Left lung (tissue), 10 donors: ENCODE data around the gene CA14. TPM values are rescaled to one million over a fixed set of nuclear protein-coding genes. Genes with fewer than 3 reads are reported as not detected.

Experiments used
- ATAC-seq: fragments of 200-7000 bp; cut with Tn5 transposase; one replicate; pipeline ENCODE4 v1.9.1; 2020; ENCODE audit warnings: moderate library complexity
- DNase-seq, 4 donors: peaks; one replicate each; pipeline ENCODE4 v3.0.0-alpha.2; 2013 to 2020
- H3K27ac ChIP-seq, 2 donors: fragments of 200-600 bp; sonication (generic) in 1 of 2; one replicate each; pipeline versions ENCODE4 v1.5.0 to v1.8.0; 2020 to 2021
- H3K27me3 ChIP-seq, 2 donors: fragments of 200-600 bp; sonication (generic) in 1 of 2; one replicate each; pipeline versions ENCODE4 v1.5.0 to v1.8.0; 2020 to 2021
- H3K36me3 ChIP-seq, 2 donors: fragments of 200-600 bp; sonication (generic) in 1 of 2; one replicate each; pipeline versions ENCODE4 v1.5.0 to v1.8.0; 2020 to 2021
- H3K4me1 ChIP-seq, 2 donors: fragments of 200-600 bp; one replicate each; pipeline ENCODE4 v1.8.0; 2021
- H3K4me3 ChIP-seq, 2 donors: fragments of 200-600 bp; sonication (generic) in 1 of 2; one replicate each; pipeline versions ENCODE4 v1.5.0 to v1.8.0; 2020 to 2021; ENCODE audit warnings: mild to moderate bottlenecking in 1 of 2
- H3K9me3 ChIP-seq, 2 donors: fragments of 200-600 bp; sonication (generic) in 1 of 2; one replicate each; pipeline versions ENCODE4 v1.5.0 to v1.8.0; 2020 to 2021
- intact Hi-C, 2 donors: fragments of 100-400 bp; cut with DNase I; formaldehyde crosslinking; loops; one replicate each; pipeline versions ENCODE4 v1.11.2 to v1.14.2; 2022
- polyA plus RNA-seq, 6 donors: library from polyadenylated mRNA; unstranded; fragments of 120-200 nt; gene quantifications; one replicate each; pipeline ENCODE4 v1.2.1, GENCODE V29; 2013; ENCODE audit not compliant: insufficient read length in 6 of 6
- total RNA-seq, 2 donors: library from RNA; stranded (reverse); fragmentation: NEBNext Ultra II Directional; extraction: Animal tissue kit (Norgen Biotek cat#: 25700); gene quantifications; one replicate each; pipeline ENCODE4 v1.2.1, GENCODE V29; 2021
- TF ChIP-seq, protein P1 (sequence below), 2 donors: fragments of 200-600 bp; sonication (generic) in 1 of 2; IDR thresholded peaks; one replicate each; pipeline versions ENCODE4 v1.5.0 to v1.8.0; 2021; ENCODE audit warnings: antibody characterized with exemption in 2 of 2
- donor health status: DM: no; HTN: yes; CAD: no.
- donor health status: DM: no; HTN: no; CAD: no.

The CA14 gene
- total and polyA plus RNA-seq, 8 donors, result 0.18 to 5.7 (median 4.5) TPM

DNA sequence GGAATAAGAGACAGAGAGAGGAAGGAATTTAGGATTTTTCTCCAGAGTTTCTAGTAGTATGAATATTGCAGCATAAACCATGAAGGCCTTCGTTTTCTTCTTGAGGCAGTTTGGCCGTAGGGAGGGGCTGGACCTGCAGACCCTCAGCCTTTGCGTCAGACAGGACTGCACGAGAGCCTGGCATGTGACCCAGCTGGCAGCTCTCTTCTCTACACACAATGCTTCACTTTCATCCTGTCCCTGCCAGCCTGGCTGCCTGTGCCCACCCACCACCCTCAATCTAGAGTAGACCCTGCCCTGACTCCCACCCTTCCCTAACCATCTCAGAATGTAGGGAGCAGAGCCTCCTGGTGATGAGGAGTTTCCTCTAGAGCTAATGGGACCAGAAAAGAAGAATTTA, 1.6 kb downstream of the CA14 start:
- TF ChIP-seq, protein P1, sequence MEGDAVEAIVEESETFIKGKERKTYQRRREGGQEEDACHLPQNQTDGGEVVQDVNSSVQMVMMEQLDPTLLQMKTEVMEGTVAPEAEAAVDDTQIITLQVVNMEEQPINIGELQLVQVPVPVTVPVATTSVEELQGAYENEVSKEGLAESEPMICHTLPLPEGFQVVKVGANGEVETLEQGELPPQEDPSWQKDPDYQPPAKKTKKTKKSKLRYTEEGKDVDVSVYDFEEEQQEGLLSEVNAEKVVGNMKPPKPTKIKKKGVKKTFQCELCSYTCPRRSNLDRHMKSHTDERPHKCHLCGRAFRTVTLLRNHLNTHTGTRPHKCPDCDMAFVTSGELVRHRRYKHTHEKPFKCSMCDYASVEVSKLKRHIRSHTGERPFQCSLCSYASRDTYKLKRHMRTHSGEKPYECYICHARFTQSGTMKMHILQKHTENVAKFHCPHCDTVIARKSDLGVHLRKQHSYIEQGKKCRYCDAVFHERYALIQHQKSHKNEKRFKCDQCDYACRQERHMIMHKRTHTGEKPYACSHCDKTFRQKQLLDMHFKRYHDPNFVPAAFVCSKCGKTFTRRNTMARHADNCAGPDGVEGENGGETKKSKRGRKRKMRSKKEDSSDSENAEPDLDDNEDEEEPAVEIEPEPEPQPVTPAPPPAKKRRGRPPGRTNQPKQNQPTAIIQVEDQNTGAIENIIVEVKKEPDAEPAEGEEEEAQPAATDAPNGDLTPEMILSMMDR (IDR thresholded peaks at IDR 0.05), result no peak
- intact Hi-C loops, result no loop called here
- peaks cover 0 to 35% of the 10 kb centered on the region in 2 donors for H3K27me3 ChIP-seq
- H3K27ac ChIP-seq, result peak overlapping the region in 1 of 2 donors; percentile 56
- DNase-seq, result peak in 1 of 4 donors; percentile 37
- no peaks in the 10 kb centered on the region for H3K9me3 ChIP-seq
- H3K4me1 ChIP-seq, result peaks cover 0 to 24% of the 10 kb centered on the region in 2 donors
- no peak overlapping the region for H3K4me3 ChIP-seq
- ATAC-seq, result peak; percentile 15
- peaks cover 0 to 4% of the 10 kb centered on the region in 2 donors for H3K36me3 ChIP-seq

DNA sequence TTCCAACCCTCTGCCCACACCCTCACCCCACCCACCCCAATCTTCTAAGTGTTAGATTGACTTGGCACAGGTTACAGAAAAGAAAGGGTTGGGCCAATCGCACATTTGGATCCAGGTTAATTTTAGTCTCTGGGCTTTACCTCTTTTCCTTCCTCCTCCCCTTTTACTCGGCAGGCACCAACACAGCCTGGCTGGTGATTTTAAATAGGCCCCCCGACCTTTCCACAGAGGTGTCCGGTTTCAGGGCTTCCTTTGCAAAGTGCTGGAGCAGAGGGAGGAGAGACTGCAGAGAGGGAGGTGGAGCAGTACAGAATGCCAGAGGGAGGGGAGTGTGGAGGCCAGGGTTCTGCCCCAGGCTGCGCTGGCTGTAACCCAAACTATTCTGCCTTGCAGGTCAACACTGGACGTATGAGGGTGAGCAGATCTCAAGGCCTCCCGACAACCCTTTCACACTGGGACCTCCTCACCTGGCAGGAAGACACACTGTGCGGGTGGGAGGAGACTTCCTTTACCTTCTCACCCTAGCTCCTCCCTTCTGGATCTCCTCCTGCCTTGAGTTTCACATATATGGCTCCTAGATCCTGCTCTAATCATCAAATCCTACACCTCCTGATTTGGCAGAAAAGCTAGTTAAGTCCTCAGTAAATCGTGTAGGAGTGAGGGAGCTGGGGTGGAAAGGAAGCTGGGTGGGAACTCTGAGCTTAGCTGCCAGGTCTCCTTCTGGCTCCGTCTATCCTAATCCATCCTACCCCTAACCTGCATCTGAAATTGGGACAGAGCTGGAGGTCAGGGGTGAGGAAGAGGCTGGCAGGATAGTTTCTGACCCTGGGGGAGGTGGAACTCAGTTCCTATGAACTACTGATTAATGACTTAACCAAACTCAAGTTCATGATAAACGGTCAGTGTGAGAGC, 2.4 kb downstream of the CA14 start:
- intact Hi-C loops, result no loop called here
- H3K4me3 ChIP-seq, result no peak overlapping the region
- peak; percentile 85 for ATAC-seq

DNA sequence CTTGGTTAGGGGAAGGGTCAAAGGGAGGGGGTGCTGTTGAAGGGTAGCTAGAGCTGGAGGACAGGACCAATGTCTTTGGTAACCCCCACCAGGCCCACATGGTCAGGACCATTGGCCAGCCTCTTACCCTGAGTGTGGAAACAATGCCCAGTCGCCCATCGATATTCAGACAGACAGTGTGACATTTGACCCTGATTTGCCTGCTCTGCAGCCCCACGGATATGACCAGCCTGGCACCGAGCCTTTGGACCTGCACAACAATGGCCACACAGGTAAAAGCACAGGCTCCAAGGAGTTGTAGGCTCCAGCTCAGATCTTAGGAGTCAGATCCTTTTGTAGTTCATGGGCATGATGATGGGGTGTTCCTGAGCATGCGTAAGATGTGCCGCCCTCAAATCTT, 3.8 kb downstream of the CA14 start:
- Histone ChIP-seq H3K4me1 (peaks cover 0 to 14% of the 10 kb centered on the region in 2 donors), H3K9me3 (no peaks in the 10 kb centered on the region), H3K4me3 (no peak overlapping the region), H3K27ac (no peak overlapping the region), H3K36me3 (peaks cover 0 to 26% of the 10 kb centered on the region in 2 donors), H3K27me3 (peaks cover 0 to 35% of the 10 kb centered on the region in 2 donors)
- TF ChIP-seq, protein P1 (IDR thresholded peaks at IDR 0.05), result no peak
- intact Hi-C loops, result no loop called here
- no peak for DNase-seq
- no peak for ATAC-seq

More for the DNA sequence above, 2.4 kb downstream of the CA14 start:
- TF ChIP-seq, protein P1 (IDR thresholded peaks at IDR 0.05), result no peak
- peak in 2 of 4 donors; percentile 79 to 82 for DNase-seq
- H3K9me3 ChIP-seq, result no peaks in the 10 kb centered on the region
- H3K36me3 ChIP-seq, result peaks cover 0 to 12% of the 10 kb centered on the region in 2 donors
- peaks cover 0 to 35% of the 10 kb centered on the region in 2 donors for H3K27me3 ChIP-seq
- peak overlapping the region; percentile 16 to 56 for H3K27ac ChIP-seq
- peaks cover 0 to 24% of the 10 kb centered on the region in 2 donors for H3K4me1 ChIP-seq

DNA sequence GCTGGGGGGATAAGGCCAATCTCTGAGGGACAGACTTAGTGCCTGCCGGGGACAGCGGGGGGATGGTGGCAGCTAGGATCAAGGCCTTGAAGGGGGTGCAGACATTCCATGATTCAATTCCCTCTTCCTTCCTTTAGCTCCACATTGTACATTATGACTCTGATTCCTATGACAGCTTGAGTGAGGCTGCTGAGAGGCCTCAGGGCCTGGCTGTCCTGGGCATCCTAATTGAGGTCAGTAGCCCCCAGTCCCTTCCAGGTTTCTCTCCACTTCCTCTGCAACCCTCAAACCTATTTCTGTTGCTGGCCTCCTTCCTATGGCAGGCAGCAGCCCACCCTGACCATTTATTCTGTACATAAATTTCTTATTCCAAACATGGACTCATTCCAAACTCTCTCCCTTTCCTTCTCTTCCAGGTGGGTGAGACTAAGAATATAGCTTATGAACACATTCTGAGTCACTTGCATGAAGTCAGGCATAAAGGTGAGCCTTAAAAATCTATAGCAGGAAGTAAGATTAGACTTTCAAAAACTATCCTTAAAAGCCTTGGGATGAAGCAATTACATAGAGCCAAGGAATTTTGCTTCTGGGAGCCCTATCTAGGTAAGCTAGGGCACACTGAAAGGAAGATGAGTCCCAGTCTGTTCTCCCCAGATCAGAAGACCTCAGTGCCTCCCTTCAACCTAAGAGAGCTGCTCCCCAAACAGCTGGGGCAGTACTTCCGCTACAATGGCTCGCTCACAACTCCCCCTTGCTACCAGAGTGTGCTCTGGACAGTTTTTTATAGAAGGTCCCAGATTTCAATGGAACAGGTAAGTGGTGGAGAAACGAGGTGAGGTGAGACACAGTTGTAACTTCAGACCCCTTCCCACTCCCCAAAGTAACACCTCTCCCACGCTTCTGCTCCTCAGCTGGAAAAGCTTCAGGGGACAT, 5.1 kb downstream of the CA14 start:
- no peak for DNase-seq
- TF ChIP-seq, protein P1 (IDR thresholded peaks at IDR 0.05), result no peak
- no peak for ATAC-seq
- Histone ChIP-seq H3K36me3 (peaks cover 0 to 34% of the 10 kb centered on the region in 2 donors), H3K4me1 (peaks cover 5 to 14% of the 10 kb centered on the region in 2 donors), H3K9me3 (no peaks in the 10 kb centered on the region), H3K4me3 (no peak overlapping the region), H3K27ac (no peak overlapping the region), H3K27me3 (peaks cover 0 to 30% of the 10 kb centered on the region in 2 donors)
- intact Hi-C loops, result no loop called here
